Posterior vena cava (tissue), 2 donors: Measurements from ENCODE around the gene FBXO11. TPM values are rescaled to one million over a fixed set of nuclear protein-coding genes. Genes with fewer than 3 reads are reported as not detected.

Experiments used
- DNase-seq: peaks from one replicate; pipeline ENCODE4 v3.0.0-alpha.2; 2020; ENCODE audit warnings: low spot score
- intact Hi-C, 2 donors: fragments of 100-400 bp; cut with DNase I; formaldehyde crosslinking; loops; one replicate each; pipeline versions ENCODE4 v1.14.1 to v1.14.2; 2022 to 2023
- total RNA-seq, 2 donors: library from RNA; stranded (reverse); fragmentation: NEBNext Ultra II Directional; extraction: Animal tissue kit (Norgen Biotek cat#: 25700); gene quantifications; one replicate each; pipeline ENCODE4 v1.2.1, GENCODE V29; 2021
- donor health status: DM: yes; HTN: yes; CAD: no.
- donor health status: DM: yes; HTN: yes; CAD: no.

Gene FBXO11
- total RNA-seq, 2 donors from 2014 or later, result 61.2 to 64.6 TPM

DNA sequence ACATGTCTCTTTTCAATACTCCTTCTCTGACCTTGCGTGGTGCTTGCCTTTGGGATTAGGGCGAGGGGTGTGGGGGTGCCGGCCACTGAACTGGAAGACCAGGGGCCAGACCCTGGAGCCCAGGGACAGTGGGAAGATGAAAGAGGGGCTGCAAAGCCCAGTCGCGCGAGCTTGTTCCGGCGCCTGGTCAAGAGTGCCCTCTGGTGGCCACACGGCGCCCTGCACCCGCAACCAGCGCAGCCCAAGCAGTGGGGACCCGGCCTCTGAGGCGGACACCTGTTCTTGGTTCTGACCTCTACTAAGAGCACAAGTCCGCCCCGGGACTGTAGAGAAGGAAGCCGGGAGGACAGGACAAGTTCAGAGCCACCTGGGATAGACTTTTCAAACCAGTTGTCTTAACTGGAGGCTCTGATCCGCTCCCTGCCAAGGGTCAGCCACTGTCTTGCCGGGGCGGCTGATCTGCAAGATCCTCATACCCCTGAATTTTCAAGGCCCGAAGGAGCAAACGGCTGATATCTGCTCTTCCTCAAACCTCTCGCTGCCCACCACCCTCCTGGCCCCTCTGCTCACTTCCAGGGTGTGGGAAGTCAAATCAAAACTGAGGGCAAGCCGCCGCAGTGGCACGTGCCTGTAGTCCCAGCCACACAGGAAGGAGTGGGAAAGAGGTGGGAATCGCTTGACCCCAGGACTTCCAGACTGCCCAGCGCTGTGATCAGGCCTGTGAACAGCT is 138.3 kb downstream of the FBXO11 start:
- intact Hi-C loops, result loop anchor here (5.0 kb wide), 1 partner anchor 331 kb away; no protein-coding TSS in a partner anchor
- DNase-seq, result peak; percentile 93

DNA sequence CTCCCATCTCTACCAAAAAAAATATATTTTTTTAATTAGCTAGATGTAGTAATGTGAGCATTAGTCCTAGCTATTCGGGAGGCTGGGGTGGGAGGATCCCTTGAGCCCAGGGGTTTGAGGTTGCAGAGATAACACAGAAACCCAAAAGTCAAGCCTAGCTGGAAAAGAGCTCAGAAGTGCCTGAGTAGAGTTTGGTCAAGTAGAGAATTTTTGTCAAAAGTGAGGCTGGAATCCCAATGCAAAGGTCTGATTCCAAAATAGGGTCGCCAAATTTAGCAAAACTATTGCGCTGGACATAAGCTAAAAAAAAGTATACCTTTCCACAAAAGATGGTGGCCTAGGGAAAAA is 138.8 kb downstream of the FBXO11 start:
- no peak for DNase-seq
- intact Hi-C loops, result loop anchor here (5.0 kb wide), 1 partner anchor 330 kb away; no protein-coding TSS in a partner anchor

DNA sequence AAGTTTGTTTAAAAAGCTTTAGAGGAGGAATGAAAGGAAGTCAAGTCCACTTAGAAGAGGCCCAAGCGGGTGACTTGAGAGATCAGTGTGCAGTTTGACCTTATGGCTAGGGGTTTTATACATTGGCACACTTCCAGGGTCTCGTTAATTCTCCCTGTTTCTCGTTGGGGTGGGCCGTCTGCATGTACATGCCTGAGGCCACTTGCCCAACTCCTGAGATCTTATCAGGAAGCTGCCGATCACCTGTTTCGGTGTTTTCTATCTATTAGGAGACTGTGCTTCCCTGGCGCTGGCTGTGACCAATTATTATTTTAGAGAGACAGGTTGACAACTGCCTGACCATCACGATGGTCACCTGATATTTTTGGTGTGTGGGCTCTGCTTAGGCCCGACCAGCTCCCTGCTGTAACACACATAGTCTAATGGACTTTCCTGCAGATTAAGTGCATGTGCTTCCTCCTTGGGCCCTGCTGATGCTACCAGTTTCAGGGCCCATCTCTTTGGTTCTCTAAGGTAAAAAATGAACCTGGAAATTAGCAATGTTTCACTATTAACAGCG is 154.4 kb downstream of the FBXO11 start:
- DNase-seq, result no peak
- intact Hi-C loops, result no loop called here

DNA sequence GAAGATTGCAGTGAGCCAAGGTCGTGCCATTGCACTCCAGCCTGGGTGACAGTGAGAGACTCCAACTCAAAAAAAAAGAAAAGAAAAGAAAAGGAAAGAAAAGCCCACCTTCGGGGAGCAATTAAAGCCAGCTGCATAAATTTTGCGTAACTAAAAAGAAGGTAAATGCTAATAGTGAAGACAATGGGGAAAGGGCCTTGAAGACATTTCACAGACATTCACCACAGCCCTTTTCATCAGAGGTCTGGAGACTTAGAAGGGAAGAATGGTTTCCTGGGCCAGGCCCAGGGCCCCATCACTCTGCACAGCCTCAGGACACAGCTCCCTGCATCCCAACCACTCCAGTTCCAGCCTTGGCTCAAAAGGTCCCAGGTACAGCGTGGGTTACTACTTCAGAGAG is 158.4 kb downstream of the FBXO11 start:
- intact Hi-C loops, result no loop called here
- no peak for DNase-seq

DNA sequence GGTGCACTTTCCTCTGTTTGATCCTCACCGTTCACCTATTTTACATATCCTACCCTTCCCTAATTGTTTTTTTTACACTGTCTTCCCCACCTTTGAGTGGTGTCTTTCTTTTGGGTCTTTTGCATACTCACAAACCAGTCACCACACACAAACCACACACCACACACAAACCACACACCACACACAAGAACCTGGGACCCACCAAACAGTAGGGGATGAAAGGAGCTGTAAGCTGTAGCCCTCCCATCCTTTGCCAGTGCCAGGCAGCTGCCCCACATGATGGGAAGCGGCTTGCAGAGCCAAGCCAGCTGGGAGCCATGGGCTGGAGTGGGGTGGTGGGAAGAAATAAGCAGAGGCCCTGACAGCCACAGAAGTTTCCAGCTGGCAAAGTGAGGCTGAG is 162.2 kb downstream of the FBXO11 start:
- no peak for DNase-seq
- intact Hi-C loops, result no loop called here

DNA sequence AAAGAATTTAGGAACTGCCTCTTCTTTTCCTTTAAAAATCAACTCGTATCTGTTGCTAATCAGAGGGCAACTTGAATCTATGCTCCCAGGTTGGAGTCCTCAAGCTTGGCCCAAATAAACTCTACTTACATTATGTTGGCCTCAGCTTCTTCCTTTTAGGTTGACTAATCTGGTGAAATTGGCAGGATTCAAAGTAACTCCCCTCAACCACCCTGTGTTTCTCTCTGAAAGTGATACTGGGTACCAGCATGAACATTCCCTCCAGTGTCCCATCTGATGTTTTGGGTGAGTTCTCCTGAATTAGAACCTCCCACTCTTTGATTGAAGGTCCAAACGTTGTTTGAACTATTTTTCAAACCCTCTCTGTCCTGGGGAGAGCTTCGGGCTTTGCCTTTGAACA is 164.7 kb downstream of the FBXO11 start:
- no peak for DNase-seq
- intact Hi-C loops, result no loop called here

DNA sequence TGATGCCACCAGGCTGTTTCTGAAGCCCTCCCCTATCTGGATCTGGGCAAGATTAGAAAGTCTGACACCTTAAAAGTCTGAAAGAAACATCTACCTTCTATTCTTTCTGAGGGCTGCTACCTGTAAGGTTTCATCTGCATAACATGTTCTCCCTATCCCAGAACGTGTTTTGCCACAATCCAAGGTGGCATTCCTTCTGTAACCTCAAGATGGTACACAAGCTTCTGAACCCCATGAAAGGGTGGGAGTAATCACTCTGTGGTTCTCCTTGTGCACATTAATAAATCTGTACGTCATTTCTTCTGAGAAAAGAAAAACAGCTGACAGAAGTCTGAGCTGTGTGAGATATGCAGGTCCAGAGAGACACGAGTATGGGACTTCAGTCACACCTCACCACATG is 165.2 kb downstream of the FBXO11 start:
- no peak for DNase-seq
- intact Hi-C loops, result no loop called here

Other genes with a start within 250 kb of the FBXO11 start
- 10 to 100 TPM; 30.8 to 36.3 TPM for gene MSH6, start 123.4 kb downstream of the FBXO11 start, total RNA-seq